ENCODE results near the gene PHF2. TPM values are rescaled to one million over a fixed set of nuclear protein-coding genes. Genes with fewer than 3 reads are reported as not detected.

PHF2 gene
- total and polyA plus RNA-seq, 9 of the 15 experiments (the other 6 are each of a cell fraction or from before 2014, with no cell fraction given): 0.37 to 14.4 (median 8.1) TPM

- H3K27me3 ChIP-seq (ENCODE audit: control insufficient read depth in 2 of 2, insufficient read depth in 2 of 2, low read length in 2 of 2): no peaks in the 10 kb centered on the region
- 80% methylated on average over 15 of the region's 19 CpGs for WGBS (ENCODE audit: insufficient coverage, low coverage, missing lambda C conversion rate)
- H3K36me3 ChIP-seq (ENCODE audit: control insufficient read depth, insufficient read depth, low read length): no peaks in the 10 kb centered on the region
- H3K4me3 ChIP-seq: no peak overlapping the region
- H3K79me2 ChIP-seq (ENCODE audit: control insufficient read depth, insufficient read depth, low read length): peaks cover 5% of the 10 kb centered on the region; the same call in 1 of the 3 replicates
- BruUV-seq (replicated peaks): no TSS peak
- no peak overlapping the region for H3K27ac ChIP-seq (ENCODE audit: extremely low read depth, low read depth, low read length)
- H4K20me1 ChIP-seq (replicated peaks; ENCODE audit: control insufficient read depth, insufficient read depth, low read length): peaks cover 8% of the 10 kb centered on the region; the same call in 1 of the 2 replicates
- peaks cover 3% of the 10 kb centered on the region for H3K9me1 ChIP-seq (ENCODE audit: control insufficient read depth, insufficient read depth, low read length)
- peaks cover 3 to 21% of the 10 kb centered on the region in 2 experiments; a peak in 3 of 5 replicates for H3K4me1 ChIP-seq (replicated peaks in 1 of 2; ENCODE audit: control insufficient read depth in 2 of 2, insufficient read depth in 2 of 2, low read length in 2 of 2)
- H3K4me2 ChIP-seq (ENCODE audit: insufficient read depth, low read length): no peak overlapping the region
- intact Hi-C loops (cut with micrococcal nuclease) (no loop called here), in situ Hi-C loops (cut with MboI) (no loop called here)
- ATAC-seq (no peak), DNase-seq (ENCODE audit: extremely low read depth in 1 of 4, low spot score in 3 of 4) (no peak), FAIRE-seq (no peak)
- ChIA-PET CTCF (ENCODE audit: low intra/inter-chr PET ratio) (no interaction called here), POLR2A (interaction anchor here (0.6 to 1.2 kb wide), 2 partner anchors 12 to 28 kb away, joined by 3 to 4 read pairs; no protein-coding TSS in a partner anchor)
- H2AFZ ChIP-seq (ENCODE audit: low read depth, low read length): no peak overlapping the region
- H3K9me3 ChIP-seq (replicated peaks; ENCODE audit: control insufficient read depth, insufficient read depth, low read depth, low read length): no peaks in the 10 kb centered on the region
- H3K9ac ChIP-seq (ENCODE audit: insufficient read depth in 1 of 2, low read depth in 2 of 2, low read length in 2 of 2): 0 out of 4 replicates have a peak overlapping the region, but pooled peaks of 1 of the 2 experiments have one; percentile 68
- TF ChIP-seq ZNF79 (CRISPR knock-in tag; IDR thresholded peaks at IDR 0.05; ENCODE audit: low read depth) (no peak), MTF1 (CRISPR knock-in tag; IDR thresholded peaks at IDR 0.05; ENCODE audit: borderline replicate concordance) (no peak), ETV5 (CRISPR knock-in tag; IDR thresholded peaks at IDR 0.05; ENCODE audit: low read depth) (no peak), KAT2B (IDR thresholded peaks at IDR 0.05; ENCODE audit: low read depth, low read length) (no peak), PHF8 (IDR thresholded peaks at IDR 0.05; ENCODE audit: borderline replicate concordance, low read length) (no peak), PURB (CRISPR knock-in tag; IDR thresholded peaks at IDR 0.05; ENCODE audit: low read depth) (no peak), ETS1 (conservative IDR thresholded peaks at IDR 0.05; ENCODE audit: control insufficient read depth, low read depth, low read length) (no peak), HDAC8 (tag; IDR thresholded peaks at IDR 0.05) (no peak), SFPQ (IDR thresholded peaks at IDR 0.05; ENCODE audit: low read depth, low read length) (no peak), TCF15 (CRISPR knock-in tag; IDR thresholded peaks at IDR 0.05) (no peak), EWSR1 (IDR thresholded peaks at IDR 0.05; ENCODE audit: borderline replicate concordance, low read depth, partially characterized antibody) (no peak), MNT (conservative IDR thresholded peaks at IDR 0.05) (no peak), E2F5 (CRISPR knock-in tag; IDR thresholded peaks at IDR 0.05) (no peak), SP1 (CRISPR knock-in tag; IDR thresholded peaks at IDR 0.05) (no peak), MCM2 (IDR thresholded peaks at IDR 0.05; ENCODE audit: low read depth) (no peak), FOSL1 (tag; conservative IDR thresholded peaks at IDR 0.05) (no peak)
Measured at GRCh38 chr9:93619272-93619775, 42.9 kb downstream of the PHF2 start.
